ENCODE data around the gene OSGIN1.
"Not testable (repeated sequence)": the region's sequence is repeated elsewhere in the genome, so short reads cannot be mapped to it uniquely, and the experiment has no call there.

Gene OSGIN1

DNA sequence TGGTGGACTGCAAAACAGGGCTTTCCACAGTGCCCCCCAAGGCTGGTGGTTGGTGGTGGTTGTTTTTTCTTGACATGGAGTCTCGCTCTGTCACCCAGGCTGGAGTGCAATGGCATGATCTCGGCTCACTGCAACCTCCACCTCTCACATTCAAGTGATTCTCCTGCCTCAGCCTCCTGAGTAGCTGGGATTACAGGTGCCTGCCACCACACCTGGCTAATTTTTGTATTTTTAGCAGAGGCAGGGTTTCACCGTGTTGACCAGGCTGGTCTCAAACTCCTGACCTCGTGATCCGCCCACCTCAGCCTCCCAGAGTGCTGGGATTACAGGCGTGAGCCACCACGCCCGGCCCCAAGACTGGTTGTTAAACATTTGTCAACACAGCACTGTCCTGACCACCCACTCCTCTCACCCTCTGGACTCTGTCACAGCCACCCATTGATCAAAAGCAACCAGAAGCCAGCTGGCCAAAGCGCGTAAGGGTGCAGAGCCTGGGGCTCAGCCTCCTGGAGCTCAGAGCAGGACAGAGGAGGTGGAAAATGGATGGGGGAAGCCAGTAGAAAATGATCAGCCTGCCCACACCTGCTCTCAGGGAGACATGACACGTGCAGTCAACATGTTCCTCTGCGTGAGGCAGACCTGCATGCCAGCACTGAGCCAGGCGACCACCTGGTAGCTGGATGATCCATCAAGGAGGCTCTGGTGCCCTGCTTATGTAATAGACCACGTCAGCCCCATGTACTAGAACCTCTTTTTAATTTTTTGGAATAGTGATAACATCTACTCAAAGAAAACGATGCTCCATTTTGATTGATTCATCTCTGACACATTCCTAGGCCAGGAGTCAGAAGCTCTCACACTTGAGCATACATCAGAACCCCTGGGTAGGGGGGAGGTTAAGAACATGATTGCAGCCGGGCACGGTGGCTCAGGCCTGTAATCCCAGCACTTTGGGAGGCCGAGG, 14.8 kb upstream of the OSGIN1 start:
- Histone ChIP-seq H3K9me3 (no peaks in the 10 kb centered on the region), H3K4me1 (no peaks in the 10 kb centered on the region), H3K27me3 (no peaks in the 10 kb centered on the region; the same call in 1 of the 2 replicates), H3K36me3 (no peaks in the 10 kb centered on the region), H3K4me3 (ENCODE audit: low read depth, low read length) (no peak overlapping the region)
- DNase-seq = no peak
- TF ChIP-seq, protein P1, sequence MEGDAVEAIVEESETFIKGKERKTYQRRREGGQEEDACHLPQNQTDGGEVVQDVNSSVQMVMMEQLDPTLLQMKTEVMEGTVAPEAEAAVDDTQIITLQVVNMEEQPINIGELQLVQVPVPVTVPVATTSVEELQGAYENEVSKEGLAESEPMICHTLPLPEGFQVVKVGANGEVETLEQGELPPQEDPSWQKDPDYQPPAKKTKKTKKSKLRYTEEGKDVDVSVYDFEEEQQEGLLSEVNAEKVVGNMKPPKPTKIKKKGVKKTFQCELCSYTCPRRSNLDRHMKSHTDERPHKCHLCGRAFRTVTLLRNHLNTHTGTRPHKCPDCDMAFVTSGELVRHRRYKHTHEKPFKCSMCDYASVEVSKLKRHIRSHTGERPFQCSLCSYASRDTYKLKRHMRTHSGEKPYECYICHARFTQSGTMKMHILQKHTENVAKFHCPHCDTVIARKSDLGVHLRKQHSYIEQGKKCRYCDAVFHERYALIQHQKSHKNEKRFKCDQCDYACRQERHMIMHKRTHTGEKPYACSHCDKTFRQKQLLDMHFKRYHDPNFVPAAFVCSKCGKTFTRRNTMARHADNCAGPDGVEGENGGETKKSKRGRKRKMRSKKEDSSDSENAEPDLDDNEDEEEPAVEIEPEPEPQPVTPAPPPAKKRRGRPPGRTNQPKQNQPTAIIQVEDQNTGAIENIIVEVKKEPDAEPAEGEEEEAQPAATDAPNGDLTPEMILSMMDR (IDR thresholded peaks at IDR 0.05; ENCODE audit: low read depth, low read length) = no peak

DNA sequence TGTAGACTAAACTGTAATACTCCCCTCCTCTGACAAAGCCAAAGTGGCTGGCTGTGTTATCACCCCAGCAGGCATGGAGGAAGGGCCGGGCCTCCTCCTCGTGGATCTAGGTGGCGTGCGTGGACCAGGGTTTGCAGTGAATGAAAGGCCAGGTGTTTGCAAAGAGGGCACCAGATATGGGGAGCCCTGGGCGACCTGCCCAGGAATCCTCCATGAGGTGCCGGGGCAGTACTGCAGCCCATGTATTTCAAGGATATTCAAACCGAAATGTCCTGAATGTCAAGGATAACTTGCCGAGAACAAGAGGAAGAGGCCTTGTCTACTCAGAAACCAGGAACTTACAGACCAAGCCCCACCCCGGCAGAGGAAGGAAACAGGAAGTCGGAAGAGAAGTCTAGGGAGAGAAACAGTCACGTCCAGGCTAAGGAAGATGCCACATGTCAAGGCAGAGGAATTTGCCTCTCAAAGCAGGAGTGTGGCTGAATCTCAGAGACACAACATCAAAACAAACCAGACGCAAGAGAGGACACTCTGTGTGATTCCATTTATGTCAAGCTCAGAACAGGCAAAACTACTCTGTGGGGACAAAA, 13.7 kb upstream of the OSGIN1 start:
- Histone ChIP-seq H3K36me3 (no peaks in the 10 kb centered on the region), H3K4me3 (ENCODE audit: low read depth, low read length) (no peak overlapping the region), H3K4me1 (no peaks in the 10 kb centered on the region), H3K9me3 (no peaks in the 10 kb centered on the region), H3K27me3 (no peaks in the 10 kb centered on the region; the same call in 1 of the 2 replicates)
- no peak for DNase-seq
- TF ChIP-seq, protein P1 (IDR thresholded peaks at IDR 0.05; ENCODE audit: low read depth, low read length) = no peak

DNA sequence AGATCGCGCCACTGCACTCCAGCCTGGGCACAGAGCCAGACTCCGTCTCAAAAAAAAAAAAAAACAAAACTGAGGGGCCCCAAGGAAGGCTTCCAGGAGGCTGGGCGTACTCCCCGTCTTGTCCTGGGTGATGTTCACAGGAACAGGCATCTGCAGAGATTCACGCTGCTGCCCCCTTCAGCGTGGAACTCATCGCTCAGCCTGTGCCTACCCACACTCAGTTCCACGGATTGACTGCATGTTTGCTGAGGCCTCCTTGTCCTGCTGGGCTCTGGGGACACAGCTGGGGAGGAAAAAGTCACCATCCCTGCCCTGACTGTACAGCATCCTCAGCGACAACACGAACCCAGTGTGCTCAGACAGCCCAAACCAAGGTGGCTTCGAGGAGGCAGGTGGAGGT, 12.9 kb upstream of the OSGIN1 start:
- no peaks in the 10 kb centered on the region for H3K4me1 ChIP-seq
- H3K9me3 ChIP-seq = no peaks in the 10 kb centered on the region
- no peak for DNase-seq
- H3K36me3 ChIP-seq = no peaks in the 10 kb centered on the region
- H3K27me3 ChIP-seq = no peaks in the 10 kb centered on the region; the same call in 1 of the 2 replicates
- TF ChIP-seq, protein P1 (IDR thresholded peaks at IDR 0.05; ENCODE audit: low read depth, low read length) = no peak
- H3K4me3 ChIP-seq (ENCODE audit: low read depth, low read length) = no peak overlapping the region

DNA sequence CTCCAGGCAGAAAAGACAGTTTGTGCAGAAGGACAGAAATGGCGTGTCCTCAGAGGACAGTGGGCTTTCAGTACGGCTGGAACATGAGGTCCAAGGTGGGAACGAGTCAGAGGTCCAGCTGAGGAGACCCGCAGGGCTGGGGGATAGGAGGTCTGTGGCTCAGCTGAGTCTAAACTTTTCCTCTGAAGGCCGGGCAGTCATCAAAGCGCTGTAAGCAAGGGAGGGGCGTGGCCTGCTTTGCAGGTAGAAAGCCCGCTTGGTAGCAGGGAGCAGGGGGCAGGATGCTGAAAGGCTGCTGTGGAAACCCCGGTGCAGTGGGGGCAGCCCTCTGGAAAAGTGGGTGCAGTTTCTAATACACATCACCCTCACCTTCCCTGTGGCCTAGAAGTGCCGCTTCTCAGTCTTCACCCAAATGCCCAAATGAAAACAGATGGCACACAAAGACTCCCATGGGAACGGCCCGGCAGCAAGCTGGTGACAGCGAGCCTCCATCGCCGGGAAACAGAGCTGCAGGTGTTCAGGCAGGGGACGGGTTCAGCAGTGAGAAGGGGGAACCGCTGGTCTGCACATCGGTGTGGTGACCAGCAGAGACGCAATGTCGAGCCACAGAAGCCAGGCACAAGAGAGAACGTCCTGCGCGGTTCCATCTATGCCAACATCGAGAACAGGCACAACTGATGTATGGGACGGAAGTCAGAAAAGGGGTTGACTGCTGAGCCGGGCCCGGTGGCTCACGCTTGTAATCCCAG, 12.2 kb upstream of the OSGIN1 start:
- Histone ChIP-seq H3K4me3 (ENCODE audit: low read depth, low read length) (no peak overlapping the region), H3K36me3 (no peaks in the 10 kb centered on the region), H3K9me3 (no peaks in the 10 kb centered on the region), H3K27me3 (no peaks in the 10 kb centered on the region), H3K4me1 (no peaks in the 10 kb centered on the region)
- peak; percentile 54 for DNase-seq
- TF ChIP-seq, protein P1 (IDR thresholded peaks at IDR 0.05; ENCODE audit: low read depth, low read length) = no peak

DNA sequence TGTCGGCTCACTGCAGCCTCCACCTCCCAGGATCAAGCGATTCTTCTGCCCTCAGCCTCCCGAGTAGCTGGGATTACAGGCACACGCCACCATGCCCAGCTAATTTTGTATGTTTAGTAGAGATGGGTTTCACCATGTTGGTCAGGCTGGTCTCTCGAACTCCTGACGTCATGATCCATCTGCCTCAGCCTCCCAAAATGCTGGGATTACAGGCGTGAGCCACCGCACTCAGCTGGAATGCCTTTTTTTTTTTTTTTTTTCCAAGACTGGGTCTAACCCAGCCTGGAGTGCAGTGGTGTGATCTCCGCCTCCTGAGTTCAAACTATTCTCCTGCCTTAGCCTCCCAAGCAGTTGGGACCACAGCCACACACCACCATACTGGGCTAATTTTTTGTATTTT, 11.5 kb upstream of the OSGIN1 start:
- H3K4me1 ChIP-seq; H3K9me3 ChIP-seq; H3K4me3 ChIP-seq (ENCODE audit: low read depth, low read length); H3K36me3 ChIP-seq; H3K27me3 ChIP-seq; DNase-seq: not testable (repeated sequence)

DNA sequence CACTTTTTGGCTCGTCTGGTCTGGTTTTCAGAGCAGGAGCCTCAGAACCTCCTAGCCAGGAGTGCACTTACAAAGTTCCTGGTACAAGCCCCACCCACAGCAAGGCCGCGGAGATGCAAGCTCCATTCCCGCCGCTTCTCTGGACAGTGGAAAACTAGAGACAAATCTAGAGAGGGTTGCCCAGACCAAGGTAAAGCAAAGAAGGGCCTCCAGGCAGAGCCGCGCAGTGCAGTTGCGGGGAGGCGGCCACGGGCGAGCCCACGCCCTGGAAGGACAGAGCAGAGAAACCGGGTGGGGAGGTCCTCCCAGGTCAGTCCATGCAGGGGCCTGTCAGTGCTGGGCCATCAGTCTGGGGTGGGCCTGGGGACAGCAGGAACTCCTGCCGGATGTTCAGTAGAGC, 11.0 kb upstream of the OSGIN1 start:
- Histone ChIP-seq H3K9me3 (no peaks in the 10 kb centered on the region), H3K4me3 (ENCODE audit: low read depth, low read length) (no peak overlapping the region), H3K36me3 (no peaks in the 10 kb centered on the region), H3K27me3 (no peaks in the 10 kb centered on the region), H3K4me1 (no peaks in the 10 kb centered on the region)
- TF ChIP-seq, protein P1 (IDR thresholded peaks at IDR 0.05; ENCODE audit: low read depth, low read length) = no peak
- no peak for DNase-seq

Data from BE2C (cell line).